K562 treated with DMSO at 1 percent for 24 hours (cell line): ENCODE data around the gene CLIP1. TPM values are rescaled to one million over a fixed set of nuclear protein-coding genes. Genes with fewer than 3 reads are reported as not detected.

Source experiments
- total RNA-seq: library from RNA; unstranded; fragments of 300-600 nt; gene quantifications from 2 replicates; pipeline ENCODE4 v1.2.3, GENCODE V29; 2022; ENCODE audit warnings: low read depth; ENCODE audit not compliant: insufficient read depth

Gene CLIP1
- total RNA-seq: 28.9 and 35.3 TPM in 2 replicates

DNA sequence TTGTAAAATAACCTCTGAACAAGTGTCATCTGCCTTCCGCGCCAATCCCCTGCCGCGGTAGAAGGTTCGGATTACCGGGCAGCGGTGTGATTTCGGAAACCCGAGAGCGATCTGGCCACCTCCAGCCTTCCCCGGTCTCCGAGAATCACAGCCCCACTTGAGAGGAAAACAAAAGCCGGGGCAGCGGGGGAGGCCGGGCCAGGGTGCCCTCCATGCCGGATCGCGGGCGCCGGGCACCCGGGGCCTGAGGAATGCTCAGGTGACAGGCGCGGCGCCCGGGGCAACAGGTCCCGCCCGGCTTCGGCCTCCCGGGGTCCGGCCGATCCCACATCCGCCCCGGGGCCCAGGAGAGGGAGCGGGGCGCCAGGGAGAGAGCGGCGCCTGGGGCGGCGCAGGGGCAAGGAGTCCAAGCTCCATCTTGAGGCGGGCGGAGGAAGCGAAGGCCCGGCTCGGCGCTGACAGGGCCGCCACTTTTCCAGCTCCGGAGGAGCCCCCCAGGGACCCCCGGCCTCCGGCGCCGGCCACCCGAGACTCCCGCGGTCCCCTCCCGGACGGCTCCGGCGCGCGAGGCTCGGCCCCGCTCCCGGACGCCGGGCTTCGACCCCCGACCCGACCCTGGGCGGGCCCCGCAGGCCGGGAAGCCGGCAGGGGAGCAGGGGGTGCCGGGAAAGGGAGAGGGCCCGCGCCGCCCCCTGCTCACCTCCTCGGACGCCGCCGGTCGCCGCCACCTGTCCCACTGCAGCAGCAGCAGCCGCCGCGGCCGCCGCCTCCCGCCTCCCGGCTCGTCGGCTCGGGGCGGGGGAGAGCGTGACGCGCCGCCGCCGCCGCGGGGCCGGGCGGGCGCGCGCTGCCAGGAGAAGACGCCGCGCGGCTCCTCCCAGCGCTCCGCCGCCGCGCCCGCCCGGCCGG is at the start of gene CLIP1:
Gene CLIP1, minus strand, starts transcription at position 849 of the 909 bp plus-strand sequence. CDS start 42,217 bp downstream, outside the sequence.

DNA sequence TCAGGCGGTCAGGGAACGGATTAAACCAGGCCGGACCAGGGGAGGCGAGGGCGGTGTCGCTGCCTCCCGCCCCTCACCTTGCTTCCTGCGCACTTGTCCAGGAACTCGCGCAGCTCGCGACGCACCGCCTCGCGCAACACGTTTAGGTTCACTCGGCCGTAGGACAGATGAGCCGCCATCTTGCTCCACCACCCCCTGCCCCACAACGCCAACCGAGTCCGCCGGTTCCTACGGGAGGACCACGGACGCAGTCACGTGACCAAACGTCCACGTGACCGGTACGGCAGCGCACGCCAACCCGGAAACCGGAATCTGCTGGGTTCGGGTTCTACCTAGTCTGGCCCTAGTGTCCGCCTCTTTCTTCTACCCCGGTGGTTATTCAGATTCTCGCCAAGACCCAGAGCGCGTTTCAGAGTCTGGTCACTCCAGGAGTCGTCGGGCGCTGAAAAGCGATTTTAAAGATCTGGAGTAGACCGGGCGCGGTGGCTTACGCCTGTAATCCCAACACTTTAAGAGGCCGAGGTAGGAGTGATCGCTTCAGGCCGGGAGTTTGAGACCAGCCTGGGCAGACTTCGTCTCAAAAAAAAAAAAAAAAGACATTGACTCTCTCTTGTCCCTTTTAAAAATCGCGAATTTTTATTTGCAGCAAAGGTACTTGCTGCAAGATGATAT is 156.1 kb downstream of the CLIP1 start, which contains the start of gene VPS33A:
Gene VPS33A, minus strand, starts transcription at position 265 of the 672 bp plus-strand sequence. Its CDS starts 86 bp downstream, at position 179.

DNA sequence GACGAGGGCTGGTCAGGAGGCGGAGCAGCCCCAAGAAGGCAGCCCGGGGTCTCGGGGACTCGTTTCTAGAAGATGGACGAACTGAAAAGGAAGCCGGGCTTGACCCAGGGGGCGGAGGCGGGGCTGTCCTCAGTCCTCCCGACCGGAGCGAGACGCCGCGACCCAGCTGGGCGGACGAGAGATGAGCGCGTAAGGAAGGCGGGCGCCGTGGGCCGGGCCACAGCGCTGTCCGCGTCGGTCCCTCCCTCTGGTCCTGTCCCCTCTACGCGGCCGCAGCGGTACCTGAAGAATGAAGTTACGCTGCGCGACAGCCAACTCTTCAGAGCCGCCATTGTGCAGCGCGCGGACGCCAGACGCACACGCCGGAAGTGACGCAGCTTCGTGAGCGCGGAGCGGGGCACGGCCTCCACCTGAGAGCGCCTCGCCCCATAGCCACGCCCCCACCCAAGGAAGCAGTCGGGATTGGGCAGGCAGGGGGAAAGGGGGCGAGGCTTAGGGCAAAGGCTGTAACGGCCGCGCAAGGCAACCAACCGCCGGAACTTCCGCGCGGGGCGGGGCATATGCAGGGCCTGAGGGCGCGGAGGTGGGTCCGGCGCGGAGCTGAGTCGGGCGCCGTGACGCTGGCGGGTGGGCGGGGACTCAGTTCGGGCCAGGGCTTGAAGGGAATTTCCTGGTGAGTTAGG is 196.6 kb downstream of the CLIP1 start, which contains the start of gene DIABLO:
Gene DIABLO, minus strand, starts transcription at position 370 of the 683 bp plus-strand sequence. Its CDS starts 38 bp downstream, at position 332.

Other genes with a start within 250 kb of the CLIP1 start
- not detected in 2 replicates for gene IL31, start 248.4 kb downstream of the CLIP1 start, total RNA-seq
- gene LRRC43, start 239.5 kb downstream of the CLIP1 start, total RNA-seq: not detected in 2 replicates
- 2.4 and 2.7 TPM in 2 replicates for gene B3GNT4, start 219.0 kb downstream of the CLIP1 start, total RNA-seq
- 63.3 and 68.8 TPM in 2 replicates for gene DIABLO, start 196.6 kb downstream of the CLIP1 start, total RNA-seq
- gene VPS33A, start 156.2 kb downstream of the CLIP1 start, total RNA-seq: 16.3 and 19.9 TPM in 2 replicates
- gene ZCCHC8, start 78.3 kb upstream of the CLIP1 start, total RNA-seq: 21.3 and 22.1 TPM in 2 replicates
- gene RSRC2, start 104.3 kb upstream of the CLIP1 start, total RNA-seq: 29.2 and 33.3 TPM in 2 replicates
- gene KNTC1, start 104.6 kb upstream of the CLIP1 start, total RNA-seq: 32.1 and 34.0 TPM in 2 replicates